Esophagus (tissue), 2 donors: Measurements from ENCODE around the gene TPPP3. TPM values are rescaled to one million over a fixed set of nuclear protein-coding genes. Genes with fewer than 3 reads are reported as not detected.
"Not testable (repeated sequence)": the region's sequence is repeated elsewhere in the genome, so short reads cannot be mapped to it uniquely, and the experiment has no call there.

Experiments
- H3K27ac ChIP-seq, 2 donors: one replicate each; pipeline ENCODE4 v1.5.1; 2013; ENCODE audit warnings: low read depth in 2 of 2, mild to moderate bottlenecking in 2 of 2, inconsistent platforms in 1 of 2, low read length in 1 of 2, moderate library complexity in 1 of 2
- H3K27me3 ChIP-seq, 2 donors: one replicate each; pipeline ENCODE4 v1.6.1; 2013; ENCODE audit warnings: low read length in 2 of 2, control low read depth in 1 of 2, mild to moderate bottlenecking in 1 of 2; ENCODE audit not compliant: insufficient read depth in 2 of 2, control insufficient read depth in 1 of 2
- H3K36me3 ChIP-seq, 2 donors: one replicate each; pipeline ENCODE4 v1.6.1; 2013; ENCODE audit warnings: low read length in 1 of 2; ENCODE audit not compliant: control insufficient read depth in 2 of 2, insufficient read depth in 2 of 2
- H3K4me1 ChIP-seq, 2 donors: one replicate each; pipeline ENCODE4 v1.6.1; 2013; ENCODE audit warnings: low read length in 1 of 2; ENCODE audit not compliant: control insufficient read depth in 2 of 2, insufficient read depth in 2 of 2
- H3K4me3 ChIP-seq, 2 donors: one replicate each; pipeline ENCODE4 v1.5.1; 2013; ENCODE audit warnings: low read length in 2 of 2, mild to moderate bottlenecking in 2 of 2, low read depth in 1 of 2, moderate library complexity in 1 of 2
- H3K9me3 ChIP-seq, 2 donors: one replicate each; pipeline ENCODE4 v1.6.1; 2013; ENCODE audit warnings: mild to moderate bottlenecking in 2 of 2, low read depth in 1 of 2, low read length in 1 of 2, moderate library complexity in 1 of 2; ENCODE audit not compliant: control insufficient read depth in 2 of 2, insufficient read depth in 1 of 2
- WGBS, 2 donors: extraction: QIAGEN DNeasy Blood & Tissue Kit; methylation state at CpG; one replicate each; pipeline ENCODE4 v1.1.7; 2013; 5-methylcytosine and 5-hydroxymethylcytosine counted together
- polyA plus RNA-seq, 2 donors: library from polyadenylated mRNA; stranded (reverse); fragments of 200-250 nt; gene quantifications; one replicate each; pipeline ENCODE4 v1.2.3, GENCODE V29; 2013
- donor health status: healthy with polysubstance abuse.
- donor health status: Bipolar disorder and iron deficiency.

TPPP3 gene
- polyA plus RNA-seq, 2 donors, result 15.2 to 39.0 TPM

DNA sequence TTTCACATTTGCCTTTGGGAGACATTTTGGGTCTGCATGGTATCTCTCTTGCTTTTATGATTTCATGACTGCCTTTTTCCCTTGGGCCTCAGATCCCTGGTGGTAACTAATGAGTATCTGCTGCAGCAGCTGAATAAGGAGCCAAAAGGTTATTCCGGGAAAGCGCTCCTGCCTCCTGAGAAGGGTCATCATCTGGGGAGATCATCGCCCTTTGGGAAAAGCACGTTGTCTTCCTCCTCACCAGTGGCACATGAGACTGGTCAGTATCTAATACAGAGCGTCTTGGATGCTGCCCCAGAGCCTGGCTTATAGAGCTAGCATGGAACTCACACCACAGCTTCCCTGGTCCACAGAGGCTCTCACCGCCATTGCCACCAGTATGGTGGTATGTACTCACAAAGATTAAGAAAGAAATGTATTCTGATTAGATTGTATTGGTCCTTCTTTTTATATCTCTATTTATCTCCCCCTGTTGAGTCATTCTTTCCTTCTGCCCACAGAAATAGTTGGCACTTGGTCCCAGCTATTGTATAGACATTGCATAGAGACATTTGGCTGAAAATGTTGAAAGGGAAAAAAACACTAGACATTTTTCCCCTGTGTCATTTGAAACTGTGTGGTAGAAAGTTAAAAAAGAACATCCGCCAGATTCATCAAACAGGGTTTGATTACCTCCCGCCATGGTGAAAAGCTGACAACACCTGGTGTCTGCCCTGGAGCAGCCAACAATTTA is 8.4 kb downstream of the TPPP3 start:
- H3K27me3 ChIP-seq, result no peaks in the 10 kb centered on the region
- peaks cover 0 to 2% of the 10 kb centered on the region in 2 donors for H3K36me3 ChIP-seq
- WGBS, 2 donors, result 80 to 89% methylated on average over 8 of the region's 8 CpGs
- H3K4me3 ChIP-seq, result no peak overlapping the region
- no peak overlapping the region for H3K27ac ChIP-seq
- H3K9me3 ChIP-seq, result no peaks in the 10 kb centered on the region
- no peaks in the 10 kb centered on the region for H3K4me1 ChIP-seq

DNA sequence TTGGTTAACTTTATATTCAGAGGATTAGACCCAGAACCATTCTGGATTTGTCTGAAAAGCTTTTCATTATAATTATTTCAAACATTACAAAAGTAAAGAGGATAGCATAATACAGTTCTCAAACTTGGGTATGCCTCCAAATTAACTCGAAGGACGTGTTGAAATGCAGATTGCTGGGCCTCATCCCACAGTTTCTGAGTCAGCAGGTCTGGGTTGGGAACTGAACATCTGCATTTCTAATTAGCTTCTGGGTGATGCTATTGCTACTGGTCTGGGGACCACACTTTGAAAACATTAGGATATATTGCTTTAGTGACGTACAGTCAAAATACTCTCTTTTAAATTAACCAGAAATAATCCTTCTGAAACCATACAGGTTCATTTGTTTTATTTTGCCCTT is 10.0 kb downstream of the TPPP3 start:
- Histone ChIP-seq H3K4me1 (no peaks in the 10 kb centered on the region), H3K27me3 (no peaks in the 10 kb centered on the region)

DNA sequence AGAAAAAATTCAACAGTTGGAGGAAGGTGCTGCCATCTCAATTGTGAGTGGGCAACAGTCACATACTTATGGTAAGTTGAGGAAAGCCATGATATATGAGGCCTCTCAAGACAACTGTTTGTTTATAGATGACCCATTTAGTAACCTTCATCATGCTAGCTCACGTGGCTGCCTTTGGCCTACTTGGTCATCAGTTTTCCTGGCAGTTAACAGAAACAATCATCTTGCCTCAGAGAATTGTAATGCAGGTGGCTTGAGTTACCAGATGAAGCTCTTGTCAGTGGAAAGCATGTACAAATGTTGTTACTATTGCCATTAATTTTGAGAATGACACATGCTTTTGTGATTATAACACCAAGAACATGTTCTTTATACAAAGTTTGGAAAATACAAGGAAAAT is 14.7 kb downstream of the TPPP3 start:
- Histone ChIP-seq H3K27ac (no peak overlapping the region), H3K4me1 (no peaks in the 10 kb centered on the region), H3K9me3 (no peaks in the 10 kb centered on the region), H3K27me3 (no peaks in the 10 kb centered on the region), H3K36me3 (no peaks in the 10 kb centered on the region), H3K4me3 (no peak overlapping the region)
- 68 to 80% methylated on average over 1 of the region's 1 CpG for WGBS, 2 donors

More for the DNA sequence above, 10.0 kb downstream of the TPPP3 start:
- no peaks in the 10 kb centered on the region for H3K9me3 ChIP-seq
- 89 to 90% methylated on average over 3 of the region's 3 CpGs for WGBS, 2 donors
- H3K36me3 ChIP-seq, result no peaks in the 10 kb centered on the region
- H3K27ac ChIP-seq, result no peak overlapping the region
- no peak overlapping the region for H3K4me3 ChIP-seq

DNA sequence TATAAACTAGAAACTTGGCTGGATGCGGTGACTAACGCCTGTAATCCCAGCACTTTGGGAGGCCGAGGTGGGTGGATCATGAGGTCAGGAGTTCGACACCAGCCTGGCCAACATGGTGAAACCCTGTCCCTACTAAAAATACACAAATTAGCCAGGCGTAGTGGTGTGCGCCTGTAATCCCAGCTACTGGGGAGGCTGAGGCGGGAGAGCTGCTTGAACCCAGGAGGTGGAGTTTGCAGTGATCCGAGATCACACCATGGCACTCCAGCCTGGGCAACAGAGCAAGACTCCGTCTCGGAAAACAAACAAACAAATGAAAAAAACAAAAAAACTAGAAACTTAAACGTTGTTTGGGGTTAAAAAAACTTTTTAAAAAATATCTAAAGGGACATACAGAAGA is 17.3 kb downstream of the TPPP3 start:
- not testable (repeated sequence) for H3K4me3 ChIP-seq, H3K27ac ChIP-seq, H3K4me1 ChIP-seq, H3K27me3 ChIP-seq, H3K36me3 ChIP-seq, H3K9me3 ChIP-seq
- WGBS, 2 donors, result 88 to 89% methylated on average over 11 of the region's 11 CpGs

DNA sequence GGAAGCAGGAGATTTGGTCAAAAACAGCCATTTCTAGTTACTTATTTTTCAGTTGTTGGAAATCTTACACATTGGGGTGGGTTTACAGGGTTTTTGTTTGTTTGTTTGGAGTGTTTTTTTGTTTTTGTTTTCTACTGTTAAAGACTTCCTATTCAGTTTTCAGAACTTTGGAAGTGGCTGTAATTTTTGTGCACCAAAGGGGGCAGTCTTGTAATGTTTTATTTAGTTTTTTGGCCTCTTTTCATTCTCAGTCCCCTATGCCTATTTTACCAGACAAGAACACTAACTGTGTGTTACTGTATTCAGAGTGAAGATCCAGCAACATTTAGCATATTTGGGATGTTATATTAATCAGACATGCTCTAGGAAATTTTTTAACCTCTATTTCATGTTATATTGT is 20.6 kb downstream of the TPPP3 start:
- Histone ChIP-seq H3K27me3 (no peaks in the 10 kb centered on the region), H3K4me1 (no peaks in the 10 kb centered on the region), H3K4me3 (no peak overlapping the region), H3K9me3 (no peaks in the 10 kb centered on the region), H3K27ac (no peak overlapping the region), H3K36me3 (no peaks in the 10 kb centered on the region)

DNA sequence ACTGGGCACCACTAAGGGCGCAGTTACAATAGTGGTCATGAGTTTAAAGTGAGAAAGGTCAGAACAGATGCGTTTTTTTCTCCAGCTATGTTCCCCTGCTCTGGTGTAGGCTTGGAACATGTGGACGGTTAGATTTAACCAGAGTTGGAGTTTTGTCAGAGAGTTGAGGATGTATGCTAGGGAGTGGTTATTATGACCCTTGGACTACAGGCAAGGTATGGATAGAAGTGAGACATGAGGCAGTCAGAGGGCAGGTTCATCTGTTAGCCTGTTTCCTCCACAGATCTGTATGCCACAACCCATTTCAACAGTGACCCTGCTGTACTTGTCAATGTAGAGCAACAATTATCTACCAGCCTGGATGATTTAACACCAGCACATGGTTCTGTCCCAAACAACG is 22.6 kb downstream of the TPPP3 start:
- Histone ChIP-seq H3K9me3 (no peaks in the 10 kb centered on the region), H3K4me1 (no peaks in the 10 kb centered on the region), H3K27ac (no peak overlapping the region), H3K4me3 (no peak overlapping the region), H3K27me3 (no peaks in the 10 kb centered on the region), H3K36me3 (no peaks in the 10 kb centered on the region)
- WGBS, 2 donors, result 91% methylated on average over 4 of the region's 4 CpGs

DNA sequence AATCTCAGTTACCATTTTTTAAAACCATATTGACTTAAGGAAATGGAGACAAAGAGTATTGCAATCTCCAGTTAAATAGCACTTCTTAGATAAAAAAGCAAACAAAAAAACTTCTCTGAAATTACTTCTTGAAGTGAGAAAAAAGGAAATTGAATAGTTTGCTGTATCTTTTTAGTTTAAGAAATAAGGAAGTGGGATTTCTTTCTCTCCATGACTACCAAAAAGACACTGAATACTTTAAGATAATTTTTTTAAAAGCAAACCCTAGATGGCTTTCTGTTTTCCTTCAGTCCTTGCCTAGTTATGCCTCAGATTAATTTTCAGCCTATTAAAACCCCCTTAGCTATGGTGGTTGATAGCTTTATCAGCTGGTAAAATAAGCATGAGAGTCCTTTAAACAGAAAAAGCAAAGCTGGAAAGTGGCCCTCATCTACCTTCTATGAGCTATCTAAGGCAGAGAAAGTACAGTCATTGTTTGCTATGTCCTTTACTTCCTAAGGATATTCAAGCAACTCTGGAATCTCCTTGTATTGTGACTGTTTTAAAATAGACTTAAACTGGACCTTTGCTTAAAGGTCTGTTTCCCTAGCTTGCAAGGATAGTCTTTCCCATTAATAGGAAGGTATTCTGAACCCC is 28.6 kb downstream of the TPPP3 start:
- Histone ChIP-seq H3K27ac (no peak overlapping the region), H3K4me3 (no peak overlapping the region), H3K36me3 (no peaks in the 10 kb centered on the region), H3K9me3 (no peaks in the 10 kb centered on the region), H3K4me1 (no peaks in the 10 kb centered on the region), H3K27me3 (no peaks in the 10 kb centered on the region)

DNA sequence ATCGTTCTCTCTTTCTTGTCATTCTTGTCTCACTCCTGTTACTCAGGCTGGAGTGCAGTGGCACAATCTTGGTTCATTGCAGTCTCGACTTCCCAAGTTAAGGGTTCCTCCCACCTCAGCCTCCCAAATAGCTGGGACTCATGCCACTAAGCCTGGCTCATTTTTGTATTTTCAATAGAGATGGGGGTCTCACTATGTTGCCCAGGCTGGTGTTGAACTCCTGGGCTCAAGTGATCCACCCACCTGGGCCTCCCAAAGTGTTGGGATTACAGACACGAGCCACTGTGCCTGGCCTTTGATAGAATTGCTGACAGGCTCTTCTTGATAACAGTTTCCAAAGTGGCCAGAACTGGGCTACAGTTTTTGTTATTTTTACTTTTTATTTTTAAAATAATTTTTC is 32.3 kb downstream of the TPPP3 start:
- Histone ChIP-seq H3K27ac (no peak overlapping the region), H3K27me3 (no peaks in the 10 kb centered on the region), H3K4me1 (no peaks in the 10 kb centered on the region), H3K4me3 (no peak overlapping the region), H3K36me3 (no peaks in the 10 kb centered on the region), H3K9me3 (no peaks in the 10 kb centered on the region)
- WGBS, 2 donors, result 83 to 85% methylated on average over 3 of the region's 3 CpGs

DNA sequence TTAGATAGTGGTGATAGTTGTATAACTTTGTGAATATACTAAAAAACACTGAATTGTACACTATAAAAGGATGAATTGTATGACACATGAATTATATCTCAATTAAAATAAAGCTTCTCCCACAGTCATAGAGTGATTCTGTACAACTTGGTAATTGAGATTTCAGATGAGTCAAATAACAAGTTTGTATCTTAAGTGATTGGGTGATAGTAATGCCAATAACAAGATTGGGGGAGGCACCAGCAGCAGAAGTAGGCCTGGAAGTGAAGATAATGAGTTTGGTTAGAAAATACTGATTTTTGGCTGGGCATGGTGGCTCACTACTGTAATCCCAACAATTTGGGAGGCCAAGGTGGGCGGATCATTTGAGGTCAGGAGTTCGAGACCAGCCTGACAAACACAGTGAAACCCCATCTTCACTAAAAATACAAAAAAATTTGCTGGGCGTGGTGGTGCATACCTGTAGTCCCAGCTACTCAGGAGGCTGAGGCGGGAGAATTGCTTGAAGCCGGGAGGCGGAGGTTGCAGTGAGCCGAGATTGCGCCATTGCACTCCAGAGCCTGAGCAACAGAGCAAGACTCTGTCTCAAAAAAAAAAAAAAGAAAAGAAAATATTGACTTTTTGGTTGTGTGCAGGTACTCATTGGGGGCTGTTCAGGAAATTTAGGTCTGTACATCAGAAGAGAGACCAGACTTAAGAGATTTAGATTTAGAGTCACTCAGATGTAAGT is 33.6 kb downstream of the TPPP3 start:
- H3K36me3 ChIP-seq, H3K27ac ChIP-seq, H3K4me1 ChIP-seq, H3K27me3 ChIP-seq, H3K9me3 ChIP-seq, H3K4me3 ChIP-seq: not testable (repeated sequence)
- 94 to 95% methylated on average over 8 of the region's 8 CpGs for WGBS, 2 donors

DNA sequence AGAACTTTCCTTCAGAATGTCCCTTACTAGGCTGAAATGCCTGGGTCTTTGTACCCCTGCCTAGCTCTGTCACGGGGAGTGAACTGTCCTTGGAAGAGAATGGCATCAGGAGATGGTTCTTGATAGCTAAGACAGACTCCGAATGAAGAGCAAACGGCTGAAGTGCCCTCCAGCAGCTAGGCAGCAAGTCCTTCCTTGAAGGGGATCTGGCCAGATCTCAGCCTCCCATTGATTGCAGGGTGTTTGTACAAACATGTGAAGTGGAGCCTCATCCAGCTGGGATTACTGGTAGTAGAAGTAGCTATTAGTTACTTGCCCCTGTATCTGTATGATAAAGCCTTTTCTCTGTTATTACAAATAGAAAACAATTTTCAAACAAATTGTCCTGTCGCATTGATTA is 35.7 kb downstream of the TPPP3 start:
- no peaks in the 10 kb centered on the region for H3K9me3 ChIP-seq
- H3K27ac ChIP-seq, result no peak overlapping the region
- H3K4me1 ChIP-seq, result no peaks in the 10 kb centered on the region
- no peak overlapping the region for H3K4me3 ChIP-seq
- no peaks in the 10 kb centered on the region for H3K27me3 ChIP-seq
- H3K36me3 ChIP-seq, result no peaks in the 10 kb centered on the region
- 61 to 69% methylated on average over 4 of the region's 4 CpGs for WGBS, 2 donors
